PC-3 (cell line): ENCODE results near the gene LIMA1. TPM values are rescaled to one million over a fixed set of nuclear protein-coding genes. Genes with fewer than 3 reads are reported as not detected.
"Not testable (repeated sequence)": the region's sequence is repeated elsewhere in the genome, so short reads cannot be mapped to it uniquely, and the experiment has no call there.

Experiments used
- ATAC-seq: fragments of 200-7000 bp; cut with Tn5 transposase; 2 replicates; pipeline ENCODE4 v1.9.1; 2020; ENCODE audit warnings: mild to moderate bottlenecking, moderate library complexity
- BruUV-seq: library from RNA; stranded (reverse); fragments of 400-500 nt; replicated peaks from 2 replicates; lab custom pipeline; 2021; lab: Mats Ljungman, UMichigan
- CTCF ChIA-PET: fragments of 300-600 bp; sonication (Branson Sonifier 250); formaldehyde crosslinking; loops from one replicate; lab custom pipeline; 2022; ENCODE audit warnings: antibody characterized with exemption; lab: Charles Lee
- POLR2A ChIA-PET: fragments of 300-600 bp; sonication (Branson Sonifier 250); formaldehyde crosslinking; loops from one replicate; lab custom pipeline; 2022; ENCODE audit warnings: antibody characterized with exemption; ENCODE audit not compliant: unreplicated experiment; lab: Charles Lee
- DNase-seq: peaks from one replicate; pipeline ENCODE4 v3.0.0-alpha.2; 2015
- H2AFZ ChIP-seq: fragments of 300-600 bp; sonication (generic); 2 replicates; pipeline ENCODE4 v1.6.0; 2016; ENCODE audit warnings: antibody characterized with exemption, low read length
- H3F3A ChIP-seq: fragments of 300-600 bp; sonication (generic); one replicate; pipeline ENCODE4 v1.6.0; 2017; ENCODE audit warnings: antibody characterized with exemption, low read length, control low read depth, mild to moderate bottlenecking; ENCODE audit not compliant: unreplicated experiment
- H3K27ac ChIP-seq: fragments of 300-600 bp; sonication (generic); 2 replicates; pipeline ENCODE4 v1.5.1; 2016; ENCODE audit warnings: mild to moderate bottlenecking, low read length
- H3K27me3 ChIP-seq: fragments of 300-600 bp; sonication (generic); 2 replicates; pipeline ENCODE4 v1.6.1; 2016; ENCODE audit warnings: low read length, mixed read lengths
- H3K36me3 ChIP-seq: fragments of 300-600 bp; sonication (generic); 2 replicates; pipeline ENCODE4 v1.6.1; 2016; ENCODE audit warnings: low read depth, mixed run types, low read length, mixed read lengths
- H3K4me1 ChIP-seq: fragments of 300-600 bp; sonication (generic); 2 replicates; pipeline ENCODE4 v1.5.1; 2016; ENCODE audit warnings: low read length; ENCODE audit not compliant: insufficient read depth
- H3K4me2 ChIP-seq: fragments of 300-600 bp; sonication (generic); 2 replicates; pipeline ENCODE4 v1.6.0; 2016; ENCODE audit warnings: low read length
- H3K4me3 ChIP-seq: fragments of 300-600 bp; sonication (generic); 2 replicates; pipeline ENCODE4 v1.5.1; 2016; ENCODE audit warnings: mild to moderate bottlenecking, low read length, mixed read lengths
- H3K79me2 ChIP-seq: fragments of 300-600 bp; sonication (generic); 2 replicates; pipeline ENCODE4 v1.6.1; 2017; ENCODE audit warnings: low read length, mixed read lengths
- H3K9ac ChIP-seq: fragments of 300-600 bp; sonication (generic); 2 replicates; pipeline ENCODE4 v1.6.0; 2016; ENCODE audit warnings: mild to moderate bottlenecking, low read length
- H3K9me2 ChIP-seq: fragments of 300-600 bp; sonication (generic); replicated peaks from 2 replicates; pipeline ENCODE4 v1.6.1; 2016; ENCODE audit warnings: mixed run types, low read length, mixed read lengths
- H3K9me3 ChIP-seq: fragments of 300-600 bp; sonication (generic); 2 replicates; pipeline ENCODE4 v1.6.1; 2016; ENCODE audit warnings: low read length, mixed read lengths
- H4K20me1 ChIP-seq: fragments of 300-600 bp; sonication (generic); 2 replicates; pipeline ENCODE4 v1.6.1; 2016; ENCODE audit warnings: low read length, mixed read lengths
- EZH2 ChIP-seq: fragments of 300-600 bp; sonication (generic); IDR thresholded peaks from one replicate; pipeline ENCODE4 v1.6.1; 2017; ENCODE audit warnings: antibody characterized with exemption, mild to moderate bottlenecking, low read length; ENCODE audit not compliant: unreplicated experiment
- EZH2phosphoT487 ChIP-seq: fragments of 300-600 bp; sonication (generic); IDR thresholded peaks from 2 replicates; pipeline ENCODE4 v1.6.1; 2018; ENCODE audit warnings: mild to moderate bottlenecking, antibody characterized with exemption, low read length, borderline replicate concordance
- intact Hi-C: fragments of 100-400 bp; cut with micrococcal nuclease; formaldehyde crosslinking; loops from 2 replicates; pipeline ENCODE4 v1.9.0; 2023
- total RNA-seq: library from RNA; depleted of rRNA; stranded (reverse); fragments of >200 nt; gene quantifications from 2 replicates; pipeline ENCODE4 v1.2.3, GENCODE V29; 2014
- TF ChIP-seq, protein P1 (sequence below): fragments of 300-600 bp; sonication (generic); conservative IDR thresholded peaks from 2 replicates; pipeline ENCODE4 v1.5.1; 2017; ENCODE audit warnings: antibody characterized with exemption, low read depth, mild to moderate bottlenecking, low read length

The LIMA1 gene
- total RNA-seq, 1 experiment from 2014 or later, result 45.1 TPM

DNA sequence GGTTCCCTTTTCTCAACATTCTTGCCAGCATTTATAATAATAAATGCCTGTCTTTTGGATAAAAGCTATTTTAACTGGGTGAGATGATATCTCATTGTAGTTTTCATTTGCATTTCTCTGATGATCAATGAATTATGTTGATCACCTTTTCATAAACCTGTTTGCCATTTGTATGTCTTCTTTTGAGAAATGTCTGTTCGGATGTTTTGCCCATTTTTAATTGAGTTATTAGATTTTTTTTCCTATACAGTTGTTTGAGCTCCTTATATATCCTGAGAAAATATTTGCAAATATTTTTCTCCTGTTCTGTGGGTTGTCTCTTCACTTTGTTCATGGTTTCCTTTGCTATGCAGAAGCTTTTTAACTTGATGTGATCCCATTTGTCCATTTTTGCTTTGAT is 8.1 kb upstream of the LIMA1 start:
- Histone ChIP-seq H3K36me3 (0 out of 2 replicates have a peak, but pooled peaks cover 5% of the 10 kb centered on the region), H3K9me3 (no peaks in the 10 kb centered on the region), H3K9ac (no peak overlapping the region), H3K27ac (no peak overlapping the region), H3K79me2 (no peaks in the 10 kb centered on the region), H3F3A (no peaks in the 10 kb centered on the region), H3K4me3 (no peak overlapping the region), H3K9me2 (no peaks in the 10 kb centered on the region), H3K4me2 (no peak overlapping the region), H2AFZ (no peak overlapping the region), H3K27me3 (no peaks in the 10 kb centered on the region), H3K4me1 (no peaks in the 10 kb centered on the region), H4K20me1 (no peaks in the 10 kb centered on the region)
- intact Hi-C loops, result no loop called here
- BruUV-seq, result no TSS peak
- no peak for TF ChIP-seq EZH2
- TF ChIP-seq EZH2phosphoT487, result no peak
- TF ChIP-seq, protein P1, sequence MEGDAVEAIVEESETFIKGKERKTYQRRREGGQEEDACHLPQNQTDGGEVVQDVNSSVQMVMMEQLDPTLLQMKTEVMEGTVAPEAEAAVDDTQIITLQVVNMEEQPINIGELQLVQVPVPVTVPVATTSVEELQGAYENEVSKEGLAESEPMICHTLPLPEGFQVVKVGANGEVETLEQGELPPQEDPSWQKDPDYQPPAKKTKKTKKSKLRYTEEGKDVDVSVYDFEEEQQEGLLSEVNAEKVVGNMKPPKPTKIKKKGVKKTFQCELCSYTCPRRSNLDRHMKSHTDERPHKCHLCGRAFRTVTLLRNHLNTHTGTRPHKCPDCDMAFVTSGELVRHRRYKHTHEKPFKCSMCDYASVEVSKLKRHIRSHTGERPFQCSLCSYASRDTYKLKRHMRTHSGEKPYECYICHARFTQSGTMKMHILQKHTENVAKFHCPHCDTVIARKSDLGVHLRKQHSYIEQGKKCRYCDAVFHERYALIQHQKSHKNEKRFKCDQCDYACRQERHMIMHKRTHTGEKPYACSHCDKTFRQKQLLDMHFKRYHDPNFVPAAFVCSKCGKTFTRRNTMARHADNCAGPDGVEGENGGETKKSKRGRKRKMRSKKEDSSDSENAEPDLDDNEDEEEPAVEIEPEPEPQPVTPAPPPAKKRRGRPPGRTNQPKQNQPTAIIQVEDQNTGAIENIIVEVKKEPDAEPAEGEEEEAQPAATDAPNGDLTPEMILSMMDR, result no peak
- POLR2A ChIA-PET, result no interaction called here
- CTCF ChIA-PET, result no interaction called here
- no peak for DNase-seq
- ATAC-seq, result no peak

DNA sequence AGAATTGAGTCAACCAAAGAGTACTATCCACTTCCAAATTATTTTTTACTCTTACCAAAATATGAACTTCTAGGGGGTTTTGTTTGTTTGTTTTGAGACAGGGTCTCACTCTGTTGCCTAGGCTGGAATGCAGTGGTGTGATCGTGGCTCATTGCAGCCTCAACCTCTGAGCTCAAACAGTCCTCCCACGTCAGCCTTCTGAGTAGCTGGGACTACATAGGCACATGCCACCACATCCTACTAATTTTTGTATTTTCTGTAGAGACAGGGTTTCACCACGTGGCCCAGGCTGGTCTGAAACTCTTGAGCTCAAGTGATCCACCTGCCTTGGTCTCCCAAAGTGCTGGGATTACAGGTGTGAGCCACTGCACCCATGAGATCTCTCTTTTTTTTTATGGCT is 7.4 kb upstream of the LIMA1 start:
- H3K9ac ChIP-seq, POLR2A ChIA-PET, H3K4me2 ChIP-seq, H3K9me3 ChIP-seq, H3K9me2 ChIP-seq, H3K27ac ChIP-seq, CTCF ChIA-PET, H3K79me2 ChIP-seq, DNase-seq, H3K4me3 ChIP-seq, H3K27me3 ChIP-seq, ATAC-seq, BruUV-seq, H3K36me3 ChIP-seq, H3K4me1 ChIP-seq, intact Hi-C loops, H3F3A ChIP-seq, H4K20me1 ChIP-seq, H2AFZ ChIP-seq: not testable (repeated sequence)

DNA sequence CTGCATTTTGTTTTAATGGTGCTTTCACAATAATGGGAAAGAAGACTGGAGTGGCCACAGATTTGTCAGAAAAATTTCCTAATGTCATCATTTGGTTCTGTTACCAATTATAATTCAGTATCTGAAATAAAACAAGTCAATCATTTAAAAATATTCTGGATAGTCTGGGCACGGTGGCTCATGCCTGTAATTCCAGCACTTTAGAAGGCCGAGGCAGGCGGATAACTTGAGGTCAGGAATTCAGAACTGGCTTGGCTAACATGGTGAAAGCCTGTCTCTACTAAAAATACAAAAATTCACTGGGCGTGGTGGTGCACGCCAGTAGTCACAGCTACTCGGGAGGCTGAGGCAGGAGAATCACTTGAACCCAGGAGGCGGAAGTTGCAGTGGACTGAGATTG is 4.0 kb upstream of the LIMA1 start:
- no peak overlapping the region for H3K27ac ChIP-seq
- ChIA-PET CTCF (no interaction called here), POLR2A (no interaction called here)
- H3K27me3 ChIP-seq, result no peaks in the 10 kb centered on the region
- no peaks in the 10 kb centered on the region for H4K20me1 ChIP-seq
- H3K9me3 ChIP-seq, result no peaks in the 10 kb centered on the region
- 0 out of 2 replicates have a peak, but pooled peaks cover 5% of the 10 kb centered on the region for H3K36me3 ChIP-seq
- no peak overlapping the region for H3K9ac ChIP-seq
- no peak overlapping the region for H3K4me3 ChIP-seq
- H3K4me2 ChIP-seq, result no peak overlapping the region
- no peak for TF ChIP-seq EZH2
- ATAC-seq (no peak), DNase-seq (no peak)
- H3K4me1 ChIP-seq, result peaks cover 15% of the 10 kb centered on the region
- BruUV-seq, result no TSS peak
- H3K79me2 ChIP-seq, result peaks cover 26% of the 10 kb centered on the region
- H3K9me2 ChIP-seq, result no peaks in the 10 kb centered on the region
- no peak overlapping the region for H2AFZ ChIP-seq
- intact Hi-C loops, result no loop called here
- no peaks in the 10 kb centered on the region for H3F3A ChIP-seq

DNA sequence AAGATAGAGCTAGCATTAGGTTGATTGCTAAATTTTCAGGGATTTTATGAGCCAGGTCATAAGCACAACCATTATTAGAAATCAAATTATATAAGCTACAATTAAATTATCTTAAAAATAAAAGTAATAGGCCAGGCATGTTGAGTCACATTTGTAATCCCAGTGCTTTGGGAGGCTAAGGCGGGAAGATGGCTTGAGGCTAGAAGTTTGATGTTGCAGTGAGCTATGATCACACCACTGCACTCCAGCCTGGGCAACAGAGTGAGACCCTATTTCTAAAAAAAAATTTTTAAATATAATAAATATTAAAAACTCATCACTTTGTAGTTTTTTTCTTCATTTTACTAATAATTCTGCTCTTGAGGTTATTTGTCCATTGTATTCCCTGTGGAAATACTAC is 1.9 kb upstream of the LIMA1 start:
- CTCF ChIA-PET, result interaction anchor here (0.6 to 0.7 kb wide), 2 partner anchors 25 to 183 kb away, joined by 3 read pairs; no protein-coding TSS in a partner anchor
- Histone ChIP-seq H3K9me3 (no peaks in the 10 kb centered on the region), H3K27ac (no peak overlapping the region), H3K9me2 (no peaks in the 10 kb centered on the region), H2AFZ (no peak overlapping the region), H3F3A (no peaks in the 10 kb centered on the region), H3K4me3 (no peak overlapping the region), H4K20me1 (no peaks in the 10 kb centered on the region), H3K27me3 (no peaks in the 10 kb centered on the region), H3K36me3 (no peaks in the 10 kb centered on the region), H3K4me2 (no peak overlapping the region), H3K9ac (no peak overlapping the region), H3K79me2 (peaks cover 46% of the 10 kb centered on the region), H3K4me1 (peaks cover 26% of the 10 kb centered on the region)
- intact Hi-C loops, result no loop called here
- no TSS peak for BruUV-seq
- DNase-seq (no peak), ATAC-seq (no peak)
- POLR2A ChIA-PET, result interaction anchor here (0.7 kb wide), 1 partner anchor 39 kb away, joined by 4 read pairs; no protein-coding TSS in a partner anchor
- TF ChIP-seq EZH2, result no peak
- TF ChIP-seq, protein P1, result no peak
